ENCODE data around the gene RASGEF1C.
A peak's percentile ranks its signal among the peaks of the same experiment; 100 is the strongest.

The RASGEF1C gene

GRCh38 chr5:180159756-180160155, 49.3 kb downstream of the RASGEF1C start:
- DNase-seq, result no peak

- no peak for DNase-seq
These were observed 51.1 kb downstream of the RASGEF1C start for GRCh38 chr5:180157866-180158265.

- DNase-seq, result no peak
These were observed 52.9 kb downstream of the RASGEF1C start for GRCh38 chr5:180156141-180156540.

GRCh38 chr5:180155365-180155926, 53.6 kb downstream of the RASGEF1C start:
- DNase-seq, result no peak

- no peak for DNase-seq
These were observed 54.1 kb downstream of the RASGEF1C start for GRCh38 chr5:180154821-180155364.

- DNase-seq, result no peak
These were observed 55.0 kb downstream of the RASGEF1C start for GRCh38 chr5:180153991-180154390.

- no peak for DNase-seq
These were observed 55.9 kb downstream of the RASGEF1C start for GRCh38 chr5:180153099-180153498.

- DNase-seq, result no peak
These were observed 65.2 kb downstream of the RASGEF1C start for GRCh38 chr5:180143656-180144364.

- DNase-seq, result no peak
These were observed 66.0 kb downstream of the RASGEF1C start for GRCh38 chr5:180142824-180143610.

GRCh38 chr5:180142021-180142765, 66.8 kb downstream of the RASGEF1C start:
- no peak for DNase-seq

- DNase-seq, result no peak
These were observed 67.8 kb downstream of the RASGEF1C start for GRCh38 chr5:180141068-180141660.

- no peak for DNase-seq
These were observed 68.4 kb downstream of the RASGEF1C start for GRCh38 chr5:180140571-180140970.

- DNase-seq, result peak in 1 of 2 donors; percentile 23
These were observed 68.9 kb downstream of the RASGEF1C start for GRCh38 chr5:180140079-180140554.

- DNase-seq, result no peak
These were observed 69.3 kb downstream of the RASGEF1C start for GRCh38 chr5:180139731-180140055.

GRCh38 chr5:180138976-180139730, 69.9 kb downstream of the RASGEF1C start:
- DNase-seq, result no peak

GRCh38 chr5:180138214-180138975, 70.6 kb downstream of the RASGEF1C start:
- no peak for DNase-seq

GRCh38 chr5:180137401-180138213, 71.4 kb downstream of the RASGEF1C start:
- no peak for DNase-seq

GRCh38 chr5:180136630-180137381, 72.2 kb downstream of the RASGEF1C start:
- no peak for DNase-seq

GRCh38 chr5:180135967-180136629, 72.9 kb downstream of the RASGEF1C start:
- no peak for DNase-seq
